T-helper 2 cell (primary cell): ENCODE results near the gene DNM3.

Source experiments
- DNase-seq, 5 experiments: peaks; one replicate each; pipeline versions ENCODE4 v3.0.0 to v3.0.0-alpha.2; 2012 to 2022

Gene DNM3

GRCh38 chr1:172184506-172185191 lies 343.4 kb downstream of the DNM3 start:
- no peak for DNase-seq

- DNase-seq: peak in 1 of 5 experiments; percentile 43
Measured at GRCh38 chr1:172185211-172185610, 343.9 kb downstream of the DNM3 start.

- no peak for DNase-seq
Measured at GRCh38 chr1:172185996-172186395, 344.7 kb downstream of the DNM3 start.

GRCh38 chr1:172201572-172201971 lies 360.3 kb downstream of the DNM3 start:
- no peak for DNase-seq

- peak in 1 of 5 experiments; percentile 73 for DNase-seq
Measured at GRCh38 chr1:172203135-172203823, 362.0 kb downstream of the DNM3 start.

GRCh38 chr1:172203902-172204301 lies 362.6 kb downstream of the DNM3 start:
- no peak for DNase-seq

GRCh38 chr1:172206256-172206655 lies 365.0 kb downstream of the DNM3 start:
- DNase-seq: no peak

GRCh38 chr1:172208635-172209034 lies 367.3 kb downstream of the DNM3 start:
- no peak for DNase-seq

- no peak for DNase-seq
Measured at GRCh38 chr1:172211221-172211620, 369.9 kb downstream of the DNM3 start.

- no peak for DNase-seq
Measured at GRCh38 chr1:172212124-172212523, 370.8 kb downstream of the DNM3 start.

GRCh38 chr1:172215006-172215405 lies 373.7 kb downstream of the DNM3 start:
- no peak for DNase-seq

GRCh38 chr1:172219966-172220365 lies 378.7 kb downstream of the DNM3 start:
- no peak for DNase-seq

- DNase-seq: no peak
Measured at GRCh38 chr1:172220376-172220775, 379.1 kb downstream of the DNM3 start.

- DNase-seq: no peak
Measured at GRCh38 chr1:172221436-172221835, 380.1 kb downstream of the DNM3 start.

- no peak for DNase-seq
Measured at GRCh38 chr1:172224871-172225270, 383.6 kb downstream of the DNM3 start.

GRCh38 chr1:172229942-172230341 lies 388.6 kb downstream of the DNM3 start:
- no peak for DNase-seq

GRCh38 chr1:172230526-172230925 lies 389.2 kb downstream of the DNM3 start:
- DNase-seq: peak in 1 of 5 experiments; percentile 38

- DNase-seq: no peak
Measured at GRCh38 chr1:172236958-172237357, 395.7 kb downstream of the DNM3 start.

- DNase-seq: no peak
Measured at GRCh38 chr1:172238158-172238557, 396.9 kb downstream of the DNM3 start.

GRCh38 chr1:172238965-172239364 lies 397.7 kb downstream of the DNM3 start:
- DNase-seq: no peak

- DNase-seq: no peak
Measured at GRCh38 chr1:172239901-172240300, 398.6 kb downstream of the DNM3 start.

GRCh38 chr1:172241540-172241939 lies 400.2 kb downstream of the DNM3 start:
- no peak for DNase-seq

GRCh38 chr1:172244865-172245264 lies 403.6 kb downstream of the DNM3 start:
- DNase-seq: no peak

GRCh38 chr1:172245788-172246187 lies 404.5 kb downstream of the DNM3 start:
- no peak for DNase-seq
